HepG2 (cell line): ENCODE data around the gene SHPK. TPM values are rescaled to one million over a fixed set of nuclear protein-coding genes. Genes with fewer than 3 reads are reported as not detected.

ENCODE experiments used
- ATAC-seq: fragments of 200-7000 bp; cut with Tn5 transposase; 3 replicates; pipeline ENCODE4 v1.9.1; 2020; ENCODE audit warnings: mild to moderate bottlenecking, moderate library complexity
- BruUV-seq: library from RNA; stranded (reverse); fragments of 400-500 nt; replicated peaks from 2 replicates; lab custom pipeline; 2021; lab: Mats Ljungman, UMichigan
- CTCF ChIA-PET: fragments of 300-600 bp; formaldehyde crosslinking; extraction: SDS; loops from one replicate; lab custom pipeline; 2021; ENCODE audit warnings: low total read pairs, inconsistent platforms, low intra/inter-chr PET ratio; lab: Yijun Ruan, JAX
- POLR2A ChIA-PET: fragments of 350-600 bp; sonication (Branson Sonifier 250); formaldehyde crosslinking; loops from one replicate; lab custom pipeline; 2020; ENCODE audit warnings: antibody characterized with exemption, inconsistent platforms; lab: Yijun Ruan, JAX
- DNase-seq: peaks from one replicate; pipeline ENCODE4 v3.0.0-alpha.2; 2015; ENCODE audit warnings: low spot score
- FAIRE-seq: peaks from 3 replicates; lab custom pipeline; 2011; peaks lifted over from hg19 to GRCh38; lab: Jason Lieb, UNC
- H2AFZ ChIP-seq: one replicate; pipeline ENCODE4 v1.6.1; 2011; ENCODE audit warnings: low read length, inconsistent platforms
- H3K27ac ChIP-seq: fragments of 300-600 bp; 3 replicates; pipeline ENCODE4 v1.8.0; 2011; ENCODE audit warnings: mixed run types, mild to moderate bottlenecking, mixed read lengths, low read length, inconsistent platforms; ENCODE audit not compliant: insufficient read depth; ENCODE audit errors: extremely low read length
- H3K27me3 ChIP-seq, 2 experiments: fragments of 200-600 bp in 1 of 2; 2 replicates in 1 of 2; 3 replicates in 1 of 2; pipeline versions ENCODE4 v1.6.0 to v1.8.0; 2011; ENCODE audit warnings: low read length in 2 of 2, mild to moderate bottlenecking in 2 of 2, moderate library complexity in 2 of 2, inconsistent platforms in 1 of 2; ENCODE audit not compliant: insufficient read depth in 2 of 2, control insufficient read depth in 1 of 2
- H3K36me3 ChIP-seq, 2 experiments: fragments of 200-600 bp in 1 of 2; replicated peaks in 1 of 2; 2 replicates in 1 of 2; 3 replicates in 1 of 2; pipeline versions ENCODE4 v1.5.1 to v1.8.0; 2011; ENCODE audit warnings: low read length in 2 of 2, inconsistent platforms in 1 of 2; ENCODE audit not compliant: insufficient read depth in 2 of 2, control insufficient read depth in 1 of 2
- H3K4me1 ChIP-seq: 2 replicates; pipeline ENCODE4 v1.5.1; 2012; ENCODE audit warnings: low read length, inconsistent platforms; ENCODE audit not compliant: insufficient read depth
- H3K4me2 ChIP-seq: 2 replicates; pipeline ENCODE4 v1.6.0; 2011; ENCODE audit warnings: low read depth, low read length, inconsistent platforms
- H3K4me3 ChIP-seq, 3 experiments: fragments of 200-600 bp in 1 of 3; sonication (generic), shearing (Covaris generic) in 1 of 3; replicated peaks in 1 of 3; 2 replicates each; pipeline ENCODE4 v1.5.1; 2011 to 2016; ENCODE audit warnings: low read length in 3 of 3, inconsistent platforms in 2 of 3, low read depth in 2 of 3, mild to moderate bottlenecking in 2 of 3, control low read depth in 1 of 3, mixed read lengths in 1 of 3; ENCODE audit not compliant: insufficient read depth in 1 of 3
- H3K79me2 ChIP-seq: one replicate; pipeline ENCODE4 v1.6.1; 2011; ENCODE audit warnings: low read length, inconsistent platforms; ENCODE audit not compliant: insufficient read depth
- H3K9ac ChIP-seq: 2 replicates; pipeline ENCODE4 v1.6.0; 2011; ENCODE audit warnings: mild to moderate bottlenecking, low read depth, low read length, inconsistent platforms; ENCODE audit not compliant: insufficient read depth
- H3K9me3 ChIP-seq: 2 replicates; pipeline ENCODE4 v1.5.1; 2012; ENCODE audit warnings: mild to moderate bottlenecking, low read length
- H4K20me1 ChIP-seq: 2 replicates; pipeline ENCODE4 v1.6.0; 2011; ENCODE audit warnings: inconsistent platforms, mild to moderate bottlenecking, low read length, moderate library complexity; ENCODE audit not compliant: insufficient read depth
- AGO2 ChIP-seq: fragments of 200-400 bp; formaldehyde crosslinking; optimal IDR thresholded peaks from 2 replicates; pipeline ENCODE3; 2017; ENCODE audit warnings: mild to moderate bottlenecking, low read depth, low read length, moderate library complexity
- SPEN ChIP-seq: sonication (generic); formaldehyde crosslinking; IDR thresholded peaks from 2 replicates; pipeline ENCODE4 v1.5.1; 2020; ENCODE audit warnings: low read depth, mild to moderate bottlenecking, missing genetic modification reagents
- SUZ12 ChIP-seq: fragments of 150-350 bp; IDR thresholded peaks from 2 replicates; pipeline ENCODE4 v1.6.1; 2014; ENCODE audit warnings: low read depth, low read length
- ZNF614 ChIP-seq: IDR thresholded peaks from 2 replicates; pipeline ENCODE4 v1.6.1; 2018; ENCODE audit warnings: missing biosample characterization, missing genetic modification reagents, inconsistent platforms, borderline replicate concordance
- WGBS: methylation state at CpG from one replicate; pipeline ENCODE4 v1.1.6; 2017; ENCODE audit warnings: low lambda C conversion rate; 5-methylcytosine and 5-hydroxymethylcytosine counted together
- in situ Hi-C: cut with HindIII; loops from 2 replicates; pipeline ENCODE4 v1.10.0; 2017; ENCODE audit warnings: low pct_unique_long_range_greater_than_20kb; ENCODE audit not compliant: extremely low pct_ligation_motif_present
- intact Hi-C: fragments of 100-400 bp; cut with micrococcal nuclease; formaldehyde crosslinking; loops from one replicate; pipeline ENCODE4 v1.10.0; 2022; ENCODE audit not compliant: unreplicated experiment
- polyA plus RNA-seq, 8 experiments: library from polyadenylated mRNA; depleted of rRNA in 3 of 8; stranded (reverse) in 7 of 8; unstranded in 1 of 8; fragments of >200 nt; fragmentation: Illumina TruSeq in 4 of 8; extraction: Trizol in 4 of 8; gene quantifications; 2 replicates each; pipeline versions ENCODE4 v1.2.1 to v1.2.3, GENCODE V29; 2011 to 2016; ENCODE audit warnings: low read depth in 4 of 8, missing spikeins in 1 of 8, mixed read lengths in 1 of 8; ENCODE audit not compliant: insufficient read depth in 1 of 8
- total RNA-seq, 5 experiments: library from RNA; depleted of rRNA; stranded (reverse); fragments of >200 nt; fragmentation: Illumina TruSeq; extraction: Trizol; gene quantifications; 2 replicates each; pipeline ENCODE4 v1.2.3, GENCODE V29; 2016; ENCODE audit warnings: low read depth in 1 of 5
- TF ChIP-seq, protein P1 (sequence below): sonication (generic); formaldehyde crosslinking; conservative IDR thresholded peaks from 2 replicates; pipeline ENCODE4 v1.8.0; 2022; ENCODE audit warnings: missing genetic modification reagents

The SHPK gene
- total and polyA plus RNA-seq, 2 of the 13 experiments (the other 11 are each of a cell fraction or from before 2014, with no cell fraction given) = 16.2 to 30.9 TPM

DNA sequence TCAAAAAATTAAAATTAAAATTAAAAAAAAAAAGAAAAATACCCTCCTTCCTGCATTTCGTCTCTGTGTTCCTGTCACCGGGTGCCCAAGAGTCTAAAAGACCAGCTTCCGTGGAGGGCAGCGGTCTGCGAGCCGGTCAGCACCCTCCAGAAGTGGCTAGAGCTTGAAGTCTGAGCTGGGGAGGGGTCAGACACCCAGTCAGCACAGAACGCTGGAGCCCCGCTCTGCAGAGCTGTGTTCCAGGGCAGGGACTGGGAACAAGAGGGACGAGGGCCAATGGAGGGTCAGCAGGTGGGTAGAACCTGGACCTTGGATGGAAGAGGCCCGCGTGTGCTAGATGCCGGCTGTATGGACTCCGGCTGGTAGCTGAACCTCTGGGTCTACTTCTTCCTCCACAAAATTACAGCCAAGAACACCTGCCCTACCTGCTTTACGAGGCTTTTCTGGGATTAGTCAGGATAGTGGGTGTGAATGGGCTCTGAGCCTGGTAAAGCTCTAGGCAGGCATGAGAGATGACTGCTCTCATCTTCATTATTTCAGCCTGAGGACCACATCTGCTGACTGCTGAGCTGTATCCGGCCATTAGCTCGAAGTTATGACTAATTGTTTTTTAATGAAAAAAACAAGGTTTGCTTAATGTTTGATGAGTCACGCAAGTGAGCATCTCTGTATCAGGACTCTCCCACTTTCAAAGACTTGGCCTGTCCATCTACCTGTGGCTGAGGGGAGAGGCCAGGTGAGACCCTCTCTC is 32.8 kb downstream of the SHPK start:
- TF ChIP-seq SUZ12 = no peak
- no peak for TF ChIP-seq SPEN (CRISPR knock-in tag)
- no peak for TF ChIP-seq ZNF614 (CRISPR knock-in tag)
- TF ChIP-seq, protein P1, sequence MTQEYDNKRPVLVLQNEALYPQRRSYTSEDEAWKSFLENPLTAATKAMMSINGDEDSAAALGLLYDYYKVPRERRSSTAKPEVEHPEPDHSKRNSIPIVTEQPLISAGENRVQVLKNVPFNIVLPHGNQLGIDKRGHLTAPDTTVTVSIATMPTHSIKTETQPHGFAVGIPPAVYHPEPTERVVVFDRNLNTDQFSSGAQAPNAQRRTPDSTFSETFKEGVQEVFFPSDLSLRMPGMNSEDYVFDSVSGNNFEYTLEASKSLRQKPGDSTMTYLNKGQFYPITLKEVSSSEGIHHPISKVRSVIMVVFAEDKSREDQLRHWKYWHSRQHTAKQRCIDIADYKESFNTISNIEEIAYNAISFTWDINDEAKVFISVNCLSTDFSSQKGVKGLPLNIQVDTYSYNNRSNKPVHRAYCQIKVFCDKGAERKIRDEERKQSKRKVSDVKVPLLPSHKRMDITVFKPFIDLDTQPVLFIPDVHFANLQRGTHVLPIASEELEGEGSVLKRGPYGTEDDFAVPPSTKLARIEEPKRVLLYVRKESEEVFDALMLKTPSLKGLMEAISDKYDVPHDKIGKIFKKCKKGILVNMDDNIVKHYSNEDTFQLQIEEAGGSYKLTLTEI = no peak
- TF ChIP-seq AGO2 = peak; percentile 43
- TF ChIP-seq, all 625 proteins: peak for 1
- no peak overlapping the region for H3K4me3 ChIP-seq
- H3K79me2 ChIP-seq = no peaks in the 10 kb centered on the region
- H3K27me3 ChIP-seq = no peaks in the 10 kb centered on the region
- no peak overlapping the region for H2AFZ ChIP-seq
- DNase-seq (no peak), FAIRE-seq (no peak), ATAC-seq (no peak)
- peaks cover 6 to 12% of the 10 kb centered on the region in 2 experiments; a peak in 4 of 5 replicates for H3K36me3 ChIP-seq
- H3K4me1 ChIP-seq = peaks cover 5% of the 10 kb centered on the region; the same call in 1 of the 2 replicates
- H3K4me2 ChIP-seq = no peak overlapping the region
- in situ Hi-C loops (no loop called here), intact Hi-C loops (no loop called here)
- no peak overlapping the region for H3K9ac ChIP-seq
- BruUV-seq = no TSS peak
- H3K9me3 ChIP-seq = no peaks in the 10 kb centered on the region
- 0 out of 2 replicates have a peak, but pooled peaks cover 2% of the 10 kb centered on the region for H4K20me1 ChIP-seq
- WGBS = 95% methylated on average over 12 of the region's 17 CpGs
- ChIA-PET CTCF (interaction anchor here (1.4 kb wide), 1 partner anchor 44 kb away, joined by 9 read pairs; no protein-coding TSS in a partner anchor), POLR2A (interaction anchor here (1.0 to 1.1 kb wide), 2 partner anchors 33 to 64 kb away, joined by 7 read pairs; partner anchors contain the start of genes CTNS, SHPK and TAX1BP3)
- H3K27ac ChIP-seq = no peak overlapping the region
